Astrocyte (in vitro differentiated cells and primary cell): ENCODE results near the gene GMDS.

Experiments used
- EZH2 ChIP-seq: IDR thresholded peaks from 2 replicates; pipeline ENCODE4 v1.6.1; 2012; ENCODE audit warnings: mild to moderate bottlenecking, low read length, inconsistent platforms; ENCODE audit not compliant: insufficient read depth
- TF ChIP-seq, protein P1 (sequence below): IDR thresholded peaks from 2 replicates; pipeline ENCODE4 v1.5.1; 2011; ENCODE audit warnings: low read depth, mild to moderate bottlenecking, inconsistent platforms, low read length, moderate library complexity; ENCODE audit not compliant: insufficient read depth

DNA sequence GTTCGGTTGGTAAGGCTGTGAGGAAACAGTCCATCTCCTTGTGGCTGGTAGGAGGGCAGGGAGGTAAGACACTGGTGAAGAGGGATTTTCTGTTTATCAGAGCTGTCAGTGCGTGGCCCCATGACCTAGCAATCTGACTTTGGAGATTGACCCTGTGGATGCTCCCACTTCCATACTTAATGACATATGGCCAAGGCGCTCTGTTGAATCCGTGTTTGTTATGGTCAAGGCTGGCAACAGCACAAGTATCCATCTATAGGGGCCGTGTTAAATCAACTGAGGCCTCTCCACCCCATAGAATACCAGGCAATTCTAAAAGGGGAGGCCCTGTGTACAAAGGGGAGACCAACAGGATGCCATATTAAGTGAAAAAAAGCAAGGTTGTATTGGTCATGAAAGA lies 661.3 kb downstream of the GMDS start:
- TF ChIP-seq, protein P1, sequence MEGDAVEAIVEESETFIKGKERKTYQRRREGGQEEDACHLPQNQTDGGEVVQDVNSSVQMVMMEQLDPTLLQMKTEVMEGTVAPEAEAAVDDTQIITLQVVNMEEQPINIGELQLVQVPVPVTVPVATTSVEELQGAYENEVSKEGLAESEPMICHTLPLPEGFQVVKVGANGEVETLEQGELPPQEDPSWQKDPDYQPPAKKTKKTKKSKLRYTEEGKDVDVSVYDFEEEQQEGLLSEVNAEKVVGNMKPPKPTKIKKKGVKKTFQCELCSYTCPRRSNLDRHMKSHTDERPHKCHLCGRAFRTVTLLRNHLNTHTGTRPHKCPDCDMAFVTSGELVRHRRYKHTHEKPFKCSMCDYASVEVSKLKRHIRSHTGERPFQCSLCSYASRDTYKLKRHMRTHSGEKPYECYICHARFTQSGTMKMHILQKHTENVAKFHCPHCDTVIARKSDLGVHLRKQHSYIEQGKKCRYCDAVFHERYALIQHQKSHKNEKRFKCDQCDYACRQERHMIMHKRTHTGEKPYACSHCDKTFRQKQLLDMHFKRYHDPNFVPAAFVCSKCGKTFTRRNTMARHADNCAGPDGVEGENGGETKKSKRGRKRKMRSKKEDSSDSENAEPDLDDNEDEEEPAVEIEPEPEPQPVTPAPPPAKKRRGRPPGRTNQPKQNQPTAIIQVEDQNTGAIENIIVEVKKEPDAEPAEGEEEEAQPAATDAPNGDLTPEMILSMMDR: no peak
- no peak for TF ChIP-seq EZH2
